ENCODE measurements around the gene SVEP1.

DNA sequence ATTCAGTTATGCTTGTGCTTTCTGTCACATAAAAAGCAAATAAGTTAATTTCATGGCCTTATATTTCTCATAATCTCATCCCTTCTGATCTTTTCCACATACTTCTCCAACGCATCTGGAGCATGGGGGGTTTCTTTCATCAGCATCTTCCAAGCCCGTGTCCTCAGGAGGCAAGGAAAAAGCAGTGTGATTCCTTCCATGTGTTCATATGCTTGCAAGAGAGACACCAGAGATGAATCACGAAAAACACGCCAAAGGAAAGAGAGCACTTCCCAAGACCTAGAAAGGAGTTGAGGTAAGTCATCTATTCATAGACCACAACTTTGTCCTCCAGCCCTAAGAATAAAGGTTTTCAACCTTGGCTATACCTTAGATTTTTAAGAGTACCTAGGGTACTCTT is 26.0 kb upstream of the SVEP1 start:
- TF ChIP-seq POLR2AphosphoS5 (IDR thresholded peaks at IDR 0.05) (no peak), POLR2A (IDR thresholded peaks at IDR 0.05; ENCODE audit: low read depth) (no peak), EP300 (IDR thresholded peaks at IDR 0.05) (no peak)
- TF ChIP-seq, protein P1, sequence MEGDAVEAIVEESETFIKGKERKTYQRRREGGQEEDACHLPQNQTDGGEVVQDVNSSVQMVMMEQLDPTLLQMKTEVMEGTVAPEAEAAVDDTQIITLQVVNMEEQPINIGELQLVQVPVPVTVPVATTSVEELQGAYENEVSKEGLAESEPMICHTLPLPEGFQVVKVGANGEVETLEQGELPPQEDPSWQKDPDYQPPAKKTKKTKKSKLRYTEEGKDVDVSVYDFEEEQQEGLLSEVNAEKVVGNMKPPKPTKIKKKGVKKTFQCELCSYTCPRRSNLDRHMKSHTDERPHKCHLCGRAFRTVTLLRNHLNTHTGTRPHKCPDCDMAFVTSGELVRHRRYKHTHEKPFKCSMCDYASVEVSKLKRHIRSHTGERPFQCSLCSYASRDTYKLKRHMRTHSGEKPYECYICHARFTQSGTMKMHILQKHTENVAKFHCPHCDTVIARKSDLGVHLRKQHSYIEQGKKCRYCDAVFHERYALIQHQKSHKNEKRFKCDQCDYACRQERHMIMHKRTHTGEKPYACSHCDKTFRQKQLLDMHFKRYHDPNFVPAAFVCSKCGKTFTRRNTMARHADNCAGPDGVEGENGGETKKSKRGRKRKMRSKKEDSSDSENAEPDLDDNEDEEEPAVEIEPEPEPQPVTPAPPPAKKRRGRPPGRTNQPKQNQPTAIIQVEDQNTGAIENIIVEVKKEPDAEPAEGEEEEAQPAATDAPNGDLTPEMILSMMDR (IDR thresholded peaks at IDR 0.05): no peak
